Skin epidermis (tissue), 12 donors: ENCODE measurements around the gene MYEF2.

Experiments used
- H3K27ac ChIP-seq, 21 experiments: fragments of 200-600 bp; sonication (generic) in 11 of 21; one replicate each; pipeline ENCODE4 v1.5.0; 2020; ENCODE audit warnings: mild to moderate bottlenecking in 3 of 21, inconsistent platforms in 2 of 21, moderate library complexity in 2 of 21
- H3K4me3 ChIP-seq, 7 experiments: fragments of 200-600 bp; sonication (generic) in 2 of 7; one replicate each; pipeline ENCODE4 v1.5.0; 2020; ENCODE audit warnings: inconsistent platforms in 2 of 7, mild to moderate bottlenecking in 2 of 7, moderate library complexity in 1 of 7

Gene MYEF2, protein sequence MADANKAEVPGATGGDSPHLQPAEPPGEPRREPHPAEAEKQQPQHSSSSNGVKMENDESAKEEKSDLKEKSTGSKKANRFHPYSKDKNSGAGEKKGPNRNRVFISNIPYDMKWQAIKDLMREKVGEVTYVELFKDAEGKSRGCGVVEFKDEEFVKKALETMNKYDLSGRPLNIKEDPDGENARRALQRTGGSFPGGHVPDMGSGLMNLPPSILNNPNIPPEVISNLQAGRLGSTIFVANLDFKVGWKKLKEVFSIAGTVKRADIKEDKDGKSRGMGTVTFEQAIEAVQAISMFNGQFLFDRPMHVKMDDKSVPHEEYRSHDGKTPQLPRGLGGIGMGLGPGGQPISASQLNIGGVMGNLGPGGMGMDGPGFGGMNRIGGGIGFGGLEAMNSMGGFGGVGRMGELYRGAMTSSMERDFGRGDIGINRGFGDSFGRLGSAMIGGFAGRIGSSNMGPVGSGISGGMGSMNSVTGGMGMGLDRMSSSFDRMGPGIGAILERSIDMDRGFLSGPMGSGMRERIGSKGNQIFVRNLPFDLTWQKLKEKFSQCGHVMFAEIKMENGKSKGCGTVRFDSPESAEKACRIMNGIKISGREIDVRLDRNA

DNA sequence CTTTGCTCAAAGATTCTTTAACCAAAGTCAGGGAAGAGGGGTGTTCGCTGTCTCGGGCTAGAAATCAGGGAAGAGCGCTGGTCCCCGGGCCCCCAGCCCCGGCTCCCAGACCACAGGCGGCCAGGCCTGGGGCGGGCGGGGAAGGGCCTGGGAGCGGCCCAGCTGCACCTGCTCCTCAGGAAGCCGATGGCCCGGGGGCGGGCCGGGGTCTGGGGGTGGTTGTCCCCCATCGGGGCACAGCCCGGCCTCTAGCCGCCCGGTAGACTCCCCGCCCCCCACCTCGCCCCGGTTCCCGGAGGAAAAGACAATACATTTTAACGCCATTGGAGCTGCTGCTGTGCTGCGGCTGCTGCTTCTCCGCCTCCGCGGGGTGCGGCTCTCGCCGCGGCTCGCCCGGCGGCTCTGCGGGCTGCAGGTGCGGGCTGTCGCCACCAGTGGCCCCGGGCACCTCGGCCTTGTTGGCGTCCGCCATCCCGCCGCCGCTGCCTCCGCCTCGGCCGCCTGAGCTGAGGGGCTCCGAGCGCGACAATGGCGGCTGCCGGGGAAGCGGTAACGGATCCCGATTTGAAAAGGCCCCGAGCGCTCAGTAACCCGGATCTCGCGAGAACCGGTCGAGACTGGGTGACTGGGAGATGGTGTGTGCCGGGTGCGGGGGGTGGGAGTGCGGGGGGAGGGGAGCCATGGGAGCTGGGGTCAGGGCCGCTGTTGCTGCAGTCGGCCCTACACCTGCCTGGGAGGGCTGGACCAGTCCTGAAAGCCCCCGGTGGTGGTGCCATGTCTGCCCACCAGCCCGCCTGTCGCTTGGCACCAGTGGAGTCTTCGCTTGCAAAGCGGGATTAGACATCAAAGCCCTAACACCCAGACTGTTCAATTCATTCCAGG, at the start of gene MYEF2:
Gene MYEF2, minus strand, starts transcription at position 530 of the 882 bp plus-strand sequence. Its CDS starts 58 bp downstream, at position 472.
- peak within 1 kb of the TSS; percentile 29 to 51 (median 44) for H3K4me3 ChIP-seq
- H3K27ac ChIP-seq: peak within 1 kb of the TSS in 14 of 21 experiments; percentile 1 to 76 (median 44)

- no peak overlapping the region for H3K4me3 ChIP-seq
- no peak overlapping the region for H3K27ac ChIP-seq
Measured at GRCh38 chr15:48225771-48226170, 47.7 kb upstream of the MYEF2 start.

DNA sequence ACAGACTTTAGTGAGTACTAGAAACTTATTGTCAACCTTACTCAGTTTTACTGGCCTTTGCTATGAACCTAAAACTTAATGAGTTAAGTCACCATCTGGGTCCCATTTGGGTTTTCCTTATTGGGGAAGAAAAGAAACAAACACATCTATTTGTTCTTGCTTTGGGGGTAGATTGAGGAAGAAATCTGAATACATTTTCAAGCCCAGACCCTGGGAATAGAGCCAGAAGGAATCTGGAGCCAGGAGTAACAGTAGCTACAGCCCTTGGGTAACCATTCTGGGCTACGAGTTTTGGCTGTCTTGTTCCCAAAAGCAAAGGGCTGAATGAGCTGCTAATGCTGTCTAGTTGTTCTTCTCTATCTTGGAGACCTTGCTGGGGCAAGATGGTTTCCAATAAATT, 44.5 kb upstream of the MYEF2 start:
- Histone ChIP-seq H3K27ac (no peak overlapping the region), H3K4me3 (no peak overlapping the region)

DNA sequence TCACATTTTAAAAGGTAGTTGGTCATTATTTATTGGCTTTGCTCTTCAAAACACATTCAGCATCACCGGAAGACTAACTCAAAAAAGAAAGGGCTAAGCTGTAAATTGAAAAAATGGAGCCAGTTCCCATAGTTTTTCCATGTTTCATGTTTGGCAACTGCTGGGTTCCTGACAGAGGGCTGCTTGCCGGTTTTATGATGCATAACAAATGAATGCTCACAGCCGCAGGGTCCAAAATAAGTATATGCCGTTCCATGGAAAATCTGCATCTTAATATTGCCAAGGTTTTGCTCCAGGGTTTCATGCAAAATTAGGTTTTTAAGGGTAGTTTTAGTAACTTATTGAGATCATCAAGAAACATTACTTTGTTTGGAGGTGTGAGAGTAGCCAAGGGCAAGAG, 43.8 kb upstream of the MYEF2 start:
- no peak overlapping the region for H3K4me3 ChIP-seq
- H3K27ac ChIP-seq: no peak overlapping the region

GRCh38 chr15:48221261-48221660, 43.2 kb upstream of the MYEF2 start:
- H3K27ac ChIP-seq: no peak overlapping the region
- no peak overlapping the region for H3K4me3 ChIP-seq

DNA sequence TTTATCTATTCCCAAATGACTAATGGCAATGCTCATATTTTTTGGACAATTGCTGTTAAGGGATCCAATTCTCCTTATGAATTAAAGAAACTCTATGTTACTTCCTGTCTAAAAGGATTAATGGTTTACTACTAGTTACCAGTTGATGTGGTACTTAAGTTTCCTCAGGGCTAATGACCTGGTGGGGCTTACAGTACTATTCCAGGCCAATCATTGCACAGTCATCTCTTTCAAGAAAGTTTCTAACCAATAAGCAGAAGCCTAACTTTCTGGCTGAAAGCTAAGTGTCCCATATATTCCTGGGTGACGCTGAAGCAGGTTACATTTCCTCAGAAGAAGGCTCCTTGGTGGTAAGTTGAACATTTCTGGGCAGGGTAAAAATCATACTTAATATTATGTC, 27.9 kb upstream of the MYEF2 start, which contains the start of gene SLC12A1:
Gene SLC12A1, plus strand, starts transcription at position 322 of the 400 bp plus-strand sequence. CDS start 1,418 bp downstream, outside the sequence.
- H3K4me3 ChIP-seq: no peak within 1 kb of the TSS

GRCh38 chr15:48202068-48202467, 24.0 kb upstream of the MYEF2 start:
- Histone ChIP-seq H3K4me3 (no peak overlapping the region), H3K27ac (no peak overlapping the region)

More for the DNA sequence above, 27.9 kb upstream of the MYEF2 start, which contains the start of gene SLC12A1:
- H3K27ac ChIP-seq: no peak within 1 kb of the TSS

DNA sequence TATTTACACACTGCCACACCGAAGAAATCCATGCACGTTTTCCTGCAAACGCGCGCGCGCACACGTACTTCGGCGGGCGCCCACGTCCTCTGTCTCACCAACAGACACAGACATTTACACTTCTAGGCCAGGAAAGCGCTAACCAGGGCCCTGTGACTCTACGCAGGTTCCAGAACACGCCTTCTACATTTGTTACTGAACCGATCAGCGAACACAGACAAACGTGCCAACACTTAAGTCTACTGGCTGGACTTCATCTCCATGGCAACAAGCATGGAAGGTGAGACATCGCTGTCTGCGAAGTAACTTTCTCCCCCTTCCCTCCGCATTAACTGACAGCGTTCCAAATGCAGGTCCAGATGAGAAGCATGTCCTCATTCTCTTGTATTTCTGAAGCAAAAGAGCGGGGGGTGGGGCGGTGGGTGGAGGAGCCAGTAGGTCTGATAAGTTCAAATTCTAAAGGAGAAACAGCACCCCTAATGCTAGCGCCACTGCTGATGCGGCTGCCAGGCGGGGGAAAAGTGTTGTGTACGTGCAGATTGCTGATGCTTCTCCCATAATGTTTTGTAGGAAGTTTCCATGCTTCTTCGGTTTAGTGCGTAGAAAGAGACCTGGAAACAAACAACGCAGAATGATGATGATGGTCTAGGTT, 13.6 kb upstream of the MYEF2 start, which contains the start of gene CTXN2:
Gene CTXN2, plus strand, starts transcription at position 92 of the 652 bp plus-strand sequence. CDS start 9,636 bp downstream, outside the sequence.
- Histone ChIP-seq H3K4me3 (no peak within 1 kb of the TSS), H3K27ac (no peak within 1 kb of the TSS)

DNA sequence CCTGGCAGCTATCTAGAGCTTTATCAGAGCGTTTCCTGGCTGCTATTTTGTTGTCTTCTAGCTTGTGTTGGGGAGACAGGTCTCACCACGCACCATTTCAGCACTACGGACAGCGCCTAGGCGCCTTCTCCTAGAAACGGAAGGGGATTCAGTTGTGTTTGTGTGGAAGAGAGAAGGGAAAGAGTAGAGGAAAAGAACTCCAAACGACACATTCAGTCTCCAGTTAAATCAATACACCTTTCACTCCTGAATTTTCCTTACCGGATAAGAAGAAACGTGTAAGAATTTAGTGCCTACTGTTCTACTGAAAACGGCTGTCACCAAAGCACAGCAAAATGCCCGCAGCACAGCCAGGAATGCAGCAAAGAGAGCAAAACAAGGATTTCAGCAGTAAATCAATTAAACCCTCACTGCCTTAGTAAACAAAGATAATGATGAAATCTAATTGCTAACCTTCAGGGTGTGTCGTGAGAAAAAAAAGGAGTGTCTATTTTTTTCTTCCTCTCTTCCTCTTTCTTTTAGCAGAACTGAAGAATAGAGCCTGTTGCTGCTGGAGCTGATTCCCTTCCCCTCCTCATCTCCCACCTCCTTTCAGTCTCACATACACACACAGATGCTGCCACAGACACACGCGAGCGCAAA, 13.0 kb upstream of the MYEF2 start:
- no peak overlapping the region for H3K27ac ChIP-seq

DNA sequence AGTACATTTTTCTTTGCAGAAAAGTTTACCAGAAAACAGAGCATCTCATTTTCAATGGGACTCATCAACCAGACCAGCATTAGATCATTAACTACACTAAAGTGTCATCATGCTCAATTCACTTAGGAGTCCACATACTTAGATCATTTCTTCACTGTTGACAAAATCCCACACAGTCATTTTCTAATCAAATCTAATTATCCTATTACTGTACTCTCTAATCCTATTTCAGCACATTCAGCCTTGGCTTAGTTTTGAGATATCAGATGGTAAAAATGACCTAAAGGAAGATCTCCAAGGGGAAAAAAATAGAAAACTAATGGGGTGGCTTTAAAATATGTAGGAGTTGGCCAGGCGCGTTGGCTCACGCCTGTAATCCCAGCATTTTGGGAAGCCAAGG, 8.2 kb upstream of the MYEF2 start:
- no peak overlapping the region for H3K4me3 ChIP-seq

More for the DNA sequence above, 13.0 kb upstream of the MYEF2 start:
- no peak overlapping the region for H3K4me3 ChIP-seq

GRCh38 chr15:48185529-48185928, 7.4 kb upstream of the MYEF2 start:
- Histone ChIP-seq H3K4me3 (no peak overlapping the region), H3K27ac (no peak overlapping the region)

More for the DNA sequence above, 8.2 kb upstream of the MYEF2 start:
- H3K27ac ChIP-seq: no peak overlapping the region

DNA sequence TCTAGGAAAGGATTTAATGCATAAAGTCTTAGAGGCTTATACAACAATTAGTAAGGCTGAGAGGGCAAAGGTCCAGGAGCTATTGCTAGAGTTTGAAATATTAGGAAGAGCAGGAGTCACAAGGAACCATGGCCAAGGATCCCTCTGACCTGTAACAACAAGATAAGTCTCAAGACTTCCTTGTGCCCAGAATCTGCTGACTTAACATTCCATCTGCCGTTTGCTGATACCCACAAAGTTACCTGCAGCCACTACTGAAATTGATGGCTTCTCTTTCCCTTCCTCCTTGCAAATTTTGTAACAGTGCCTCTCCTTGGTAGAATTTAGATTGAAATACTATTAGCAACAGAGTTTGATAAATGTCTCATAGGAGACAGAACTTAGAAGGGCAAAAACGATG, 4.7 kb upstream of the MYEF2 start:
- Histone ChIP-seq H3K4me3 (no peak overlapping the region), H3K27ac (no peak overlapping the region)

GRCh38 chr15:48178648-48178931, 495 bp upstream of the MYEF2 start:
- Histone ChIP-seq H3K27ac (no peak overlapping the region), H3K4me3 (peak overlapping the region in 5 of 7 experiments; percentile 29 to 51 (median 47))

- Histone ChIP-seq H3K4me3 (peak overlapping the region; percentile 29 to 51 (median 44)), H3K27ac (peak overlapping the region in 11 of 21 experiments; percentile 1 to 76 (median 46))
Measured at GRCh38 chr15:48177383-48177765, 721 bp downstream of the MYEF2 start.

DNA sequence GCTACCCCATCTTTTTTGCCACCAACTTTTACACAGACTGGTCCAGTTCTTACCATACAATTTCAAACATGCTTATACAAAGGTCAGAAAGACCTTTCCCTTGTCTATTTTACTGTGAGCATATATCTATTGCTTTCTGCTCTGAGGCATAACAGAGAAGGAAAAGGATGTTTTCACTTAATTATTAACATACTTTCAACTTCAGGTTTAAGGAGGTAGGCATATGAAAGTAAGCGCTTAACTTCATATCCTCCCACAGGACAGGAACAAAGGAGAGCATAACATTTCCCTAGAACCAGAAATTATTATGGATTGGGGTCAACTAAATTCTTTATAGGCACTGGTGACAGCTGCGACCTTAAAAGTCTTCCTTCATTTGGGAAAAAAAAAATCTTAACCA, 1.1 kb downstream of the MYEF2 start:
- H3K4me3 ChIP-seq: peak overlapping the region in 2 of 7 experiments; percentile 43 to 47
- H3K27ac ChIP-seq: no peak overlapping the region

DNA sequence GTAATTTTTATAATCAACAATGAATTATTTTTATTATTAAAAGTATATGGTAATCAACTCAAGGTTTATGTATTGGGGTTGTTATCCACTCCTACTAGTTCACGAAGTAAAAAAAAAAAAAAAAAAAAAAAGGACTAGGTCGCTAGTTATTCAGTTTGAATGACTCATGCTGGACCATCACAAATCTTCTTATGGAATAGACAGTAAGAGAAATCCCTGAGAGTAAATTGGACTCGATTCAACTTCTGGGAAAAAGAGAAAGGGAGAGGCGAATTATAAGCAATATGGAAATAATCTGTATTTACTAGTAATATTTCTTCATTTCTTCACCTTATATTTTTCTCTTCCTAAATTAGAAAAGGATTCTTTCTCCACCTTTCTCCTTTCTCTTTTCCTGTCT, 2.0 kb downstream of the MYEF2 start:
- H3K27ac ChIP-seq: no peak overlapping the region
- H3K4me3 ChIP-seq: no peak overlapping the region

DNA sequence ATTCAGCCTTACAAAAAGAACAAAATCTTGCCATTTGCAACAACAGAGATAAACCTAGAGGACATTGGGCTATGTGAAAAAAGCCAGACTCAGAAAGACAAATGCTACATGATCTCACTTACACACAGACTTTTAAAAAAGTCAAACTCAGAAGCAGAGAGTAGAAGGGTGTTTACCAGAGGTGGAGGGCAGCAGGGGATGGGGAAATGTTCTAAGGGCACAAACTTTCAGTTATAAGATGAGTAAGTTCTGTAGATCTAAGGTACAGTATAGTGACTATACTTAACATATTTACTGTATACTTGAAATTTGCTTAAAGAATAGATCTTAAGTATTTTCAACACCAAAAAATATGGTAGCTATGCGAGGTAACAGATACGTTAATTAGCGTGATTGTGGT, 3.0 kb downstream of the MYEF2 start:
- no peak overlapping the region for H3K27ac ChIP-seq
- no peak overlapping the region for H3K4me3 ChIP-seq

DNA sequence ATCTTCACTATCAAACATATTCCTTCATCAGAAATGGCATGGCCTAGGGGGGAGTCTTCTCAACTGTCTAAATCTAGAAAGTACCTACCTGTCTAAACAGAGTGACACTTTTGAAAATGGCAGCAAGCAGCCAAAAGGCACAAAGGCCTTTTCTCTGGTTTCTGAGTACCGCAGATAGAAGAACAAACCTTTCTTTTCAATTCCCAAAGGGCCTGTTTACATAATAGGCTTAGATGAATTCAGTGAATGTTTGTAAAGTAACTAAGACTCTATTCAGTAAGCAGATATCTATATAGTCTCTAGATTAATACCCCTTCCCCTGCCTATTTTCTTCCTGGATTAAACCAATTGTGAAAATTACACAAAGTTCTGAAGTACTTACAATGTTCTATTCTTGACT, 7.1 kb downstream of the MYEF2 start:
- Histone ChIP-seq H3K27ac (no peak overlapping the region), H3K4me3 (no peak overlapping the region)

DNA sequence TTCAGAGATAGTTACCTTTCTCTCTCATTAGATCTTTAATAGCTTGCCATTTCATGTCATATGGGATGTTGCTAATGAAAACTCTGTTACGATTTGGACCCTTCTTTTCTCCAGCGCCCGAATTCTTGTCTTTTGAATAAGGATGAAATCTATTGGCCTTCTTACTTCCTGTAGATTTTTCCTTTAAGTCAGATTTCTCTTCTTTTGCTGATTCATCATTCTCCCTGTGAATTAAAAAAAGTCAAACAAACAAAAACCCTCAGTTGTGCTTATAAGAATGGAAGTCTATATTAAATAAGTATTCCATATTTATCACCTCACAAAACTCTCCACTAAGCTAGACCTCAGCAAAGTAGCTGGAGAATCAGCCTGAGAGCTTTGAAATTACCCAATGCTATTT, 9.5 kb downstream of the MYEF2 start:
- H3K4me3 ChIP-seq: no peak overlapping the region
- H3K27ac ChIP-seq: no peak overlapping the region
